ENCODE results near the gene OLFM3. TPM values are rescaled to one million over a fixed set of nuclear protein-coding genes. Genes with fewer than 3 reads are reported as not detected.

The OLFM3 gene
- total RNA-seq, 2 experiments from 2014 or later, result not detected

DNA sequence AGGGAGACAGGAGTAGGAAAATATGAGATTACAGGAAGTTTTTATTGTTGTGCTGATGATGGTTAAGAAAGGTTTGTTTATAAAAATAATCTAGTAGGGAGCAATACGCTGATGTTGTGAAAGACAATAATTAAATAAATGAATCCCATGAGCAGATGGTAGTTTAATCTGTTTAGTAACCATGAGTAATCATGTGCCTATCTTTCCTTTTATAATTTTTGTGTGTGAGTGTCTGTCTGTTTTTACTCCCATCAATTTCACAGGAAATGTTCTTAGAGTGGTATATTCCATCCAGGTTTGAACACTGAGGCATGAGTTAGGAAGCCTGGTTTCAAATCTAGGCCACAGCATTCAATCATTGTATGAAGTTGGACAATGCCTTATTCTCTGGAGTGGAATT lies 180.5 kb downstream of the OLFM3 start:
- Histone ChIP-seq H3K27ac (ENCODE audit: low read depth in 1 of 2, low read length in 2 of 2) (no peak overlapping the region), H3K9me3 (ENCODE audit: control insufficient read depth in 1 of 2, insufficient read depth in 1 of 2, low read length in 2 of 2) (no peaks in the 10 kb centered on the region), H3K36me3 (ENCODE audit: insufficient read depth, low read length) (no peaks in the 10 kb centered on the region), H3K4me1 (ENCODE audit: insufficient read depth, low read length) (no peaks in the 10 kb centered on the region), H3K4me3 (ENCODE audit: low read length) (no peak overlapping the region), H3K27me3 (ENCODE audit: control insufficient read depth in 1 of 2, insufficient read depth in 2 of 2, low read length in 2 of 2) (no peaks in the 10 kb centered on the region)
- H3K4me3 Mint-ChIP-seq, result no peak overlapping the region
- no peaks in the 10 kb centered on the region for H3K27me3 Mint-ChIP-seq
- ChIA-PET POLR2A (no interaction called here), CTCF (no interaction called here)
- DNase-seq (no peak), ATAC-seq (ENCODE audit: poor library complexity) (no peak)
- H3K9me3 Mint-ChIP-seq, result no peaks in the 10 kb centered on the region
- no peaks in the 10 kb centered on the region for H3K36me3 Mint-ChIP-seq (ENCODE audit: low read depth)
- TF ChIP-seq, protein P1, sequence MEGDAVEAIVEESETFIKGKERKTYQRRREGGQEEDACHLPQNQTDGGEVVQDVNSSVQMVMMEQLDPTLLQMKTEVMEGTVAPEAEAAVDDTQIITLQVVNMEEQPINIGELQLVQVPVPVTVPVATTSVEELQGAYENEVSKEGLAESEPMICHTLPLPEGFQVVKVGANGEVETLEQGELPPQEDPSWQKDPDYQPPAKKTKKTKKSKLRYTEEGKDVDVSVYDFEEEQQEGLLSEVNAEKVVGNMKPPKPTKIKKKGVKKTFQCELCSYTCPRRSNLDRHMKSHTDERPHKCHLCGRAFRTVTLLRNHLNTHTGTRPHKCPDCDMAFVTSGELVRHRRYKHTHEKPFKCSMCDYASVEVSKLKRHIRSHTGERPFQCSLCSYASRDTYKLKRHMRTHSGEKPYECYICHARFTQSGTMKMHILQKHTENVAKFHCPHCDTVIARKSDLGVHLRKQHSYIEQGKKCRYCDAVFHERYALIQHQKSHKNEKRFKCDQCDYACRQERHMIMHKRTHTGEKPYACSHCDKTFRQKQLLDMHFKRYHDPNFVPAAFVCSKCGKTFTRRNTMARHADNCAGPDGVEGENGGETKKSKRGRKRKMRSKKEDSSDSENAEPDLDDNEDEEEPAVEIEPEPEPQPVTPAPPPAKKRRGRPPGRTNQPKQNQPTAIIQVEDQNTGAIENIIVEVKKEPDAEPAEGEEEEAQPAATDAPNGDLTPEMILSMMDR (IDR thresholded peaks at IDR 0.05), result no peak
- intact Hi-C loops (cut with DNase I, micrococcal nuclease), result no loop called here
- no peaks in the 10 kb centered on the region for H3K4me1 Mint-ChIP-seq (ENCODE audit: low read depth)
- no peak overlapping the region for H3K27ac Mint-ChIP-seq

DNA sequence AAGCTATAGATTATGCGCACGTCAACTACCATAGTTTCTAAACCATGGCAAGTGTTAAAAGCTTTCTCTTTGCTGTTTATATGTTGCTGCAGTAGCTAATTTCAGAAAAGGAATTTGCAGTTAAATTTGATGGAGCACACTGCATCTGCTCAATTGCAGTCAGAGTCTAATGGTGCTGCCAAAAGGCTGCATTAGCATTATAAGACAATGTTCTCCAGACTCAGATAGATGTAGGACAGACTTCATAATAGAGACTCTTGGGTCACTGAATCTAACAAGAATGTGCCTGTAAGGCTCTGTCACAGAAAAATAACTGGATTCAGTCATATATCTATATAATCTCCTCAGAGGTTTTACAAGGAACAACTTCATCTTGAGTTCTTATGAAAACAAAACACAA lies 198.3 kb downstream of the OLFM3 start:
- no peaks in the 10 kb centered on the region for H3K9me3 Mint-ChIP-seq
- ATAC-seq (ENCODE audit: poor library complexity) (no peak), DNase-seq (no peak)
- no peaks in the 10 kb centered on the region for H3K36me3 Mint-ChIP-seq (ENCODE audit: low read depth)
- H3K27ac Mint-ChIP-seq, result no peak overlapping the region
- no peaks in the 10 kb centered on the region for H3K27me3 Mint-ChIP-seq
- Histone ChIP-seq H3K4me1 (ENCODE audit: insufficient read depth, low read length) (no peaks in the 10 kb centered on the region), H3K9me3 (ENCODE audit: control insufficient read depth in 1 of 2, insufficient read depth in 1 of 2, low read length in 2 of 2) (no peaks in the 10 kb centered on the region), H3K36me3 (ENCODE audit: insufficient read depth, low read length) (no peaks in the 10 kb centered on the region), H3K27ac (ENCODE audit: low read depth in 1 of 2, low read length in 2 of 2) (no peak overlapping the region), H3K27me3 (ENCODE audit: control insufficient read depth in 1 of 2, insufficient read depth in 2 of 2, low read length in 2 of 2) (no peaks in the 10 kb centered on the region), H3K4me3 (ENCODE audit: low read length) (no peak overlapping the region)
- intact Hi-C loops (cut with DNase I, micrococcal nuclease), result no loop called here
- TF ChIP-seq, protein P1 (IDR thresholded peaks at IDR 0.05), result no peak
- CTCF ChIA-PET, result no interaction called here
- H3K4me3 Mint-ChIP-seq, result no peak overlapping the region
- no peaks in the 10 kb centered on the region for H3K4me1 Mint-ChIP-seq (ENCODE audit: low read depth)
- POLR2A ChIA-PET, result no interaction called here

DNA sequence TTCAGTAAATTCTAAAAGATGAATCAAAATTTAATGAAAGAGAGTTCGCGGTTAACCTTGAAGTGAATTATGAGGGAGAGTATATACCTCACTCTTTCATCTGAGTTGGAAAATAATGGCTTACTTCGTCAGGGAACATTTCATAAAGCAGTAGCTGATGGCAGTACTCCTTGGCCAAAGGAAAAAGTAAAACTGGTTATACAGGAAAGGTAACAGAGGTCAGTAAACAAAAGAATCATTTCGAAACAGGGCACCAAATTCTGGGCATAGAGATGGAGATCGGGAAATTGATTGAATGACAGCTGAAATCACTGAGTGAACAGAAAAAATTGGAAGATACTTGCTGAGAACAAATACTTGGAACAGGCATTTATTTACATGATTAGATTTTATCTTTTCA lies 199.0 kb downstream of the OLFM3 start:
- H3K27ac ChIP-seq (ENCODE audit: low read depth in 1 of 2, low read length in 2 of 2), result no peak overlapping the region
- intact Hi-C loops (cut with DNase I, micrococcal nuclease), result no loop called here

More for the DNA sequence above, 199.0 kb downstream of the OLFM3 start:
- no peaks in the 10 kb centered on the region for H3K27me3 ChIP-seq (ENCODE audit: control insufficient read depth in 1 of 2, insufficient read depth in 2 of 2, low read length in 2 of 2)
- H3K4me3 Mint-ChIP-seq, result no peak overlapping the region
- no peaks in the 10 kb centered on the region for H3K36me3 Mint-ChIP-seq (ENCODE audit: low read depth)
- ATAC-seq (ENCODE audit: poor library complexity) (no peak), DNase-seq (no peak)
- no peaks in the 10 kb centered on the region for H3K9me3 ChIP-seq (ENCODE audit: control insufficient read depth in 1 of 2, insufficient read depth in 1 of 2, low read length in 2 of 2)
- H3K27ac Mint-ChIP-seq, result no peak overlapping the region
- no peaks in the 10 kb centered on the region for H3K9me3 Mint-ChIP-seq
- TF ChIP-seq, protein P1 (IDR thresholded peaks at IDR 0.05), result no peak
- CTCF ChIA-PET, result no interaction called here
- H3K27me3 Mint-ChIP-seq, result no peaks in the 10 kb centered on the region
- H3K4me1 Mint-ChIP-seq (ENCODE audit: low read depth), result no peaks in the 10 kb centered on the region
- no peak overlapping the region for H3K4me3 ChIP-seq (ENCODE audit: low read length)
- H3K36me3 ChIP-seq (ENCODE audit: insufficient read depth, low read length), result no peaks in the 10 kb centered on the region
- H3K4me1 ChIP-seq (ENCODE audit: insufficient read depth, low read length), result no peaks in the 10 kb centered on the region
- POLR2A ChIA-PET, result no interaction called here
